Measurements from ENCODE around the gene RCAN3. TPM values are rescaled to one million over a fixed set of nuclear protein-coding genes. Genes with fewer than 3 reads are reported as not detected.

The RCAN3 gene
- total and polyA plus RNA-seq, 10 of the 15 experiments (the other 5 are each of a cell fraction or from before 2014, with no cell fraction given), result 0.02 to 0.46 (median 0.06) TPM; not detected in 3

DNA sequence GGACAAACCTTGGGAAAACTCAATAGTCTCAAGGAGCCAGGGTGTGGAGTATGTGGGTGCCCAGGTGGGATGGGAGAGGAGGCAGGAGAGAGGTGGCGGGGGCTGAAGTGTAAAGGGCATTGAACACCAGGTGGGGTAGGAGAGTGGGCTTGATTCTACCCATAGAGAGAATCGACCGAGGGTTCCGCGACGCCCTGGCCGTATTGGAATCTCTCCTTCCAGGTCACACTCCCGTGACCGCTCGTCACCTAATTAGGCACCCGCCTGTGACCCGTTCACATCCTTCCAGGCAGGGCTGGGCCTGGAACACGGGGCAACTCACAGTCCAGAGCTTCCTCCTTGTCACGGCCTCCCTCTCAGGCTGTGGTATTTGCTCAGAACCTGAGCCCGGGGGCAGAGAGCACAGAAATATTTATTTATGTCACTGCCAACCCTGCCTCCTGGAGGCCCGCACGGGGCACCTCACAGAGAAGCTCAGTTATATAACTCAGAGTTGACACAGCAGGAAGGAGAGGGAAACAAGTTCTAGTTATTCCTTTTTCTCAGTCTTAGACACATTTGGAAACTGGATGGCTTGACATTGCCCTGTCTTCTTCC lies 65.3 kb downstream of the RCAN3 start (continued):
- TF ChIP-seq ATF7 (IDR thresholded peaks at IDR 0.05; ENCODE audit: low read depth), result no peak
- TF ChIP-seq RAD51 (IDR thresholded peaks at IDR 0.05), result no peak

DNA sequence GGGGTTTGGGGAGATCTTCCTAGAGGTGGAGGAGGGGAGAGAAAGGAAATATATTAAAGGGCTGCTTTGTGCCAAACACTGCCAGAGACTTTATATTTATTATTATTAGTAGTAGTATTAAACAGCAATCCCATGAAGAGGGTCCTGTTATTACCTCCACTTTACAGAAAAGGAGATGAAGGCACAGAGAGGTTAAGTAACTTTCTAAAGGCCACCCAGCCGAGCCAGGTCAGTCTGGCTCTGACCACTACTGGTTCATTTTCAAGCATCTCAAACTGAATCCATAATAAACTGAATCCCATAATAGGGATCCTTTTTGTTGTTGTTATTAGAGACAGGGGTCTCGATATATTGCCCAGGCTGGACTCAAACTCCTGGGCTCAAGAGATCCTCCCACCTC lies 65.8 kb downstream of the RCAN3 start:
- CTCF ChIA-PET, result interaction anchor here (0.9 kb wide), 1 partner anchor 268 kb away, joined by 3 read pairs; no protein-coding TSS in a partner anchor
- H3K27ac ChIP-seq (ENCODE audit: control insufficient read depth, insufficient read depth), result no peak overlapping the region
- ATAC-seq, result no peak

More for the DNA sequence above, 65.8 kb downstream of the RCAN3 start:
- POLR2A ChIA-PET, result no interaction called here
- RAD21 ChIA-PET (ENCODE audit: unreplicated experiment), result no interaction called here
- no peak for FAIRE-seq
- Histone ChIP-seq H3K4me2 (ENCODE audit: control insufficient read depth, insufficient read depth) (no peak overlapping the region), H3K79me2 (ENCODE audit: control insufficient read depth, insufficient read depth, low read length) (no peaks in the 10 kb centered on the region), H3K9me3 (replicated peaks; ENCODE audit: control insufficient read depth, insufficient read depth, low read length) (no peaks in the 10 kb centered on the region; the same call in 2 of the 3 replicates), H3K4me1 (ENCODE audit: control insufficient read depth, insufficient read depth, low read length) (peaks cover 4% of the 10 kb centered on the region; the same call in 1 of the 2 replicates), H3K9ac (ENCODE audit: control insufficient read depth, insufficient read depth, low read length) (no peak overlapping the region), H4K20me1 (ENCODE audit: control insufficient read depth, insufficient read depth) (no peaks in the 10 kb centered on the region), H3K4me3 (no peak overlapping the region), H3K36me3 (ENCODE audit: control insufficient read depth in 2 of 2, insufficient read depth in 2 of 2, low read length in 1 of 2) (no peaks in the 10 kb centered on the region), H2AFZ (ENCODE audit: control insufficient read depth, low read depth, low read length) (no peak overlapping the region), H3K27me3 (replicated peaks in 1 of 2; ENCODE audit: control insufficient read depth in 2 of 2, insufficient read depth in 2 of 2, low read length in 1 of 2) (peaks cover 1 to 2% of the 10 kb centered on the region in 2 experiments; a peak in 2 of 4 replicates)
- no peak for DNase-seq (ENCODE audit: low read depth, low spot score)
- intact Hi-C loops (cut with micrococcal nuclease; ENCODE audit: unreplicated experiment), result no loop called here
- no TSS peak for BruUV-seq (replicated peaks)
- no peak for TF ChIP-seq BHLHE40 (IDR thresholded peaks at IDR 0.05; ENCODE audit: borderline replicate concordance in 1 of 2, low read depth in 2 of 2, low read length in 1 of 2)
- TF ChIP-seq TBL1XR1 (IDR thresholded peaks at IDR 0.05; ENCODE audit: low read depth, low read length), result no peak
- no peak for TF ChIP-seq RFX5 (IDR thresholded peaks at IDR 0.05; ENCODE audit: low read depth, low read length)
- TF ChIP-seq, protein P1, sequence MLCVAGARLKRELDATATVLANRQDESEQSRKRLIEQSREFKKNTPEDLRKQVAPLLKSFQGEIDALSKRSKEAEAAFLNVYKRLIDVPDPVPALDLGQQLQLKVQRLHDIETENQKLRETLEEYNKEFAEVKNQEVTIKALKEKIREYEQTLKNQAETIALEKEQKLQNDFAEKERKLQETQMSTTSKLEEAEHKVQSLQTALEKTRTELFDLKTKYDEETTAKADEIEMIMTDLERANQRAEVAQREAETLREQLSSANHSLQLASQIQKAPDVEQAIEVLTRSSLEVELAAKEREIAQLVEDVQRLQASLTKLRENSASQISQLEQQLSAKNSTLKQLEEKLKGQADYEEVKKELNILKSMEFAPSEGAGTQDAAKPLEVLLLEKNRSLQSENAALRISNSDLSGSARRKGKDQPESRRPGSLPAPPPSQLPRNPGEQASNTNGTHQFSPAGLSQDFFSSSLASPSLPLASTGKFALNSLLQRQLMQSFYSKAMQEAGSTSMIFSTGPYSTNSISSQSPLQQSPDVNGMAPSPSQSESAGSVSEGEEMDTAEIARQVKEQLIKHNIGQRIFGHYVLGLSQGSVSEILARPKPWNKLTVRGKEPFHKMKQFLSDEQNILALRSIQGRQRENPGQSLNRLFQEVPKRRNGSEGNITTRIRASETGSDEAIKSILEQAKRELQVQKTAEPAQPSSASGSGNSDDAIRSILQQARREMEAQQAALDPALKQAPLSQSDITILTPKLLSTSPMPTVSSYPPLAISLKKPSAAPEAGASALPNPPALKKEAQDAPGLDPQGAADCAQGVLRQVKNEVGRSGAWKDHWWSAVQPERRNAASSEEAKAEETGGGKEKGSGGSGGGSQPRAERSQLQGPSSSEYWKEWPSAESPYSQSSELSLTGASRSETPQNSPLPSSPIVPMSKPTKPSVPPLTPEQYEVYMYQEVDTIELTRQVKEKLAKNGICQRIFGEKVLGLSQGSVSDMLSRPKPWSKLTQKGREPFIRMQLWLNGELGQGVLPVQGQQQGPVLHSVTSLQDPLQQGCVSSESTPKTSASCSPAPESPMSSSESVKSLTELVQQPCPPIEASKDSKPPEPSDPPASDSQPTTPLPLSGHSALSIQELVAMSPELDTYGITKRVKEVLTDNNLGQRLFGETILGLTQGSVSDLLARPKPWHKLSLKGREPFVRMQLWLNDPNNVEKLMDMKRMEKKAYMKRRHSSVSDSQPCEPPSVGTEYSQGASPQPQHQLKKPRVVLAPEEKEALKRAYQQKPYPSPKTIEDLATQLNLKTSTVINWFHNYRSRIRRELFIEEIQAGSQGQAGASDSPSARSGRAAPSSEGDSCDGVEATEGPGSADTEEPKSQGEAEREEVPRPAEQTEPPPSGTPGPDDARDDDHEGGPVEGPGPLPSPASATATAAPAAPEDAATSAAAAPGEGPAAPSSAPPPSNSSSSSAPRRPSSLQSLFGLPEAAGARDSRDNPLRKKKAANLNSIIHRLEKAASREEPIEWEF (IDR thresholded peaks at IDR 0.05; ENCODE audit: insufficient replicate concordance, low read depth, low read length), result no peak
- no peak for TF ChIP-seq MTA3 (IDR thresholded peaks at IDR 0.05; ENCODE audit: borderline replicate concordance, low read length)
- no peak for TF ChIP-seq GABPA (IDR thresholded peaks at IDR 0.05; ENCODE audit: low read depth)
- no peak for TF ChIP-seq IKZF1 (conservative IDR thresholded peaks at IDR 0.05)
- no peak for TF ChIP-seq TCF3 (IDR thresholded peaks at IDR 0.05; ENCODE audit: borderline replicate concordance, insufficient read depth, low read depth, low read length)
- no peak for TF ChIP-seq TAF1 (IDR thresholded peaks at IDR 0.05; ENCODE audit: borderline replicate concordance, low read depth, low read length)
- TF ChIP-seq, protein P2, sequence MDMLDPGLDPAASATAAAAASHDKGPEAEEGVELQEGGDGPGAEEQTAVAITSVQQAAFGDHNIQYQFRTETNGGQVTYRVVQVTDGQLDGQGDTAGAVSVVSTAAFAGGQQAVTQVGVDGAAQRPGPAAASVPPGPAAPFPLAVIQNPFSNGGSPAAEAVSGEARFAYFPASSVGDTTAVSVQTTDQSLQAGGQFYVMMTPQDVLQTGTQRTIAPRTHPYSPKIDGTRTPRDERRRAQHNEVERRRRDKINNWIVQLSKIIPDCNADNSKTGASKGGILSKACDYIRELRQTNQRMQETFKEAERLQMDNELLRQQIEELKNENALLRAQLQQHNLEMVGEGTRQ (IDR thresholded peaks at IDR 0.05; ENCODE audit: borderline replicate concordance, low read depth, low read length), result no peak
- TF ChIP-seq STAT3 (IDR thresholded peaks at IDR 0.05; ENCODE audit: low read depth, low read length), result no peak
- TF ChIP-seq SMARCA5 (IDR thresholded peaks at IDR 0.05), result no peak
- in situ Hi-C loops (cut with MboI), result no loop called here
- 8% methylated on average over 2 of the region's 2 CpGs for WGBS (ENCODE audit: insufficient coverage, insufficient replicate concordance, low lambda C conversion rate, missing lambda C conversion rate)
- SMC1A ChIA-PET (ENCODE audit: uncharacterized antibody, unreplicated experiment), result no interaction called here

Measured in GM12878 (cell line).